ENCODE data around the gene CCN5.
"Not testable (repeated sequence)": the region's sequence is repeated elsewhere in the genome, so short reads cannot be mapped to it uniquely, and the experiment has no call there.

CCN5 gene

DNA sequence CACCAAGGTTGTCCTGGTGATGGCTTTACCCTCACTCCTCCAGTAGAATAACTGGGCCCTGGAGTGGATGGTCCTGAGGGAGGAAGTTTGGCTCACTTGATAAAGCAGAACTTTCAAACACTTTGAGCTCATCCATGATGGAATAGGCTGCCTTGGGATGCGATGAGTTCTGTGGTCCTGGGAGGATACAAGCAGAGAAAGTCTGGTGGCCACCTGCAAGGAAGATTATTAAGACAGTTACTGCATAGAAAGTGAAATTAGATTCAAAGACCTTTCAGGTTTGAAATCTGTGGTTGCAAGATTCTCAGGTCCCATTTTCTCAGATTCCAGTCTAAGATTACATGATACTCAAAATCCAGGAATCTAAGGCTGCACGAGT is 19.9 kb upstream of the CCN5 start:
- DNase-seq: no peak

GRCh38 chr20:44695674-44696300 is 19.4 kb upstream of the CCN5 start:
- no peak for DNase-seq

DNA sequence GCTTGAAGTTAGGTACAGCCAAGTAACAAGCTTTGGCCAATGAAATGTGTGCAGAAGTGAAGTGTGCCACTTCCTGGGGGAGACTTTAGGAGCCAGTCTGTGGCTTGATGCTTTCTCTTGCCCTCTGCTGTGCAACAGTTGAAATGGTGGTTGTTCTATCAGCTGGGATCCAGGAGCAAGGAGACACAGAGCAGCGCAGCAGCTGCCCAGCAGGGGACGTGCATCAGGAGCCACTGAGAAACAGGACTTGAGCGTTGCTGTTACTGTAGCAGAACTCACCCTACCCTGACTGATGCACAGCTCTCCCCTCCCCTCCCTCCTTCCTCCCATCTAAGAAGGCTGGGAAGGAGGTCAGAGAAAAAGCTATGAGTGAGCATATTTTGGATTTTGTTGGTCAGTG is 18.9 kb upstream of the CCN5 start:
- DNase-seq: no peak

DNA sequence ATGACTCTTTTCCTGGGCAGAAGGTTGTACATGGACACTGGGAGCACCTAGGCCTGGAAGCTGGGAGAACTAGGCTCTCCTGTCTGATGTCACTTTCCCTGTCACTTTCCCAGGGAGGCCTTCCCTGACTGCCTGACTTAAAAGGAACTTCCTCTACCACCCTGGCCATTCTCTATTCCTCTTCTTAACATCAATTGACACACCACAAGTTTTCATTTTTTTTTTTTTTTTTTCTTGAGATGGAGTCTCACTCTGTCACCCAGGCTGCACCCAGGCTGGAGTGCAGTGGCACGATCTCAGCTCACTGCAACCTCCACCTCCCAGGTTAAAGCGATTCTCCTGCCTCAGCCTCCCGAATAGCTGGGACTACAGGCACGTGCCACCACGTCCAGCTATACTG is 18.1 kb upstream of the CCN5 start:
- DNase-seq: not testable (repeated sequence)

DNA sequence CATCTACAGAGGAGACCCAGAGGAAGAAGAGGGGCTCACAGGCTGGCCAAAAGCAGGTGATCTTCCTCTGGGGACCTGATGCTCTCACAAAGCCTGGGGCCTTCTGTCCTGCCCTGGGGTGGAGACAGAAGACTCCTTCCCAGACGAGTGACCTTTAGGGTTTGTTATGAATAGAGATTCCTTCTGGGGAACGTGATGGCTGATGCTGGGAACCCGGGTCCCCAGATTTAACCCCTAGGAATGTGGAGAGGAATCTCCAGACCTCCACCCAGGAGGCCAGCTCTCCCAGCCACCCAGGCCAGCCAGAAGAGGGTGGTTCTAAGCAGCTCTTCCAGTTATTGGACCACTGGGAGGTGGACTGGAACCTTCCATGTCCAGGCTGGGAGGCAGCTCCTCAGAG is 16.8 kb upstream of the CCN5 start:
- DNase-seq: no peak

DNA sequence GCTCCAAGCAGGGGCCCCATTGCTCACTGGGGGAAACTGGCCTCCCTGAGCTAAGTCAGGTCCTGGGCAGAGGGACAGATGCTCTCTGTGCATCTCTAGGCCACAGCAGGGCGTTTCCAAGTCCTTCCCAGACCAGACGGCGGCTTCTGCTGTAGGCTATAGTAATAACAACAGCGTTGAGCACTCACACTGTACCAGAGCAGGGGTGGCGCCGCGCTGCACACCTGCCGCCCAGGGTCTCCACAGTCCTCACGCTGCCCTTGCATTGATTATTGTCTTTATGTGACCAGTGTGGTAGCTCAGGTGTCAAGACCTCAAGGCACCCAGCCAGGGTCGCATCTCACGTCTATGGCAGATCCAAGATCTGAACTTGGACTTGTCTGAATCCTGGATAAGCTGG is 14.9 kb upstream of the CCN5 start:
- DNase-seq: no peak

DNA sequence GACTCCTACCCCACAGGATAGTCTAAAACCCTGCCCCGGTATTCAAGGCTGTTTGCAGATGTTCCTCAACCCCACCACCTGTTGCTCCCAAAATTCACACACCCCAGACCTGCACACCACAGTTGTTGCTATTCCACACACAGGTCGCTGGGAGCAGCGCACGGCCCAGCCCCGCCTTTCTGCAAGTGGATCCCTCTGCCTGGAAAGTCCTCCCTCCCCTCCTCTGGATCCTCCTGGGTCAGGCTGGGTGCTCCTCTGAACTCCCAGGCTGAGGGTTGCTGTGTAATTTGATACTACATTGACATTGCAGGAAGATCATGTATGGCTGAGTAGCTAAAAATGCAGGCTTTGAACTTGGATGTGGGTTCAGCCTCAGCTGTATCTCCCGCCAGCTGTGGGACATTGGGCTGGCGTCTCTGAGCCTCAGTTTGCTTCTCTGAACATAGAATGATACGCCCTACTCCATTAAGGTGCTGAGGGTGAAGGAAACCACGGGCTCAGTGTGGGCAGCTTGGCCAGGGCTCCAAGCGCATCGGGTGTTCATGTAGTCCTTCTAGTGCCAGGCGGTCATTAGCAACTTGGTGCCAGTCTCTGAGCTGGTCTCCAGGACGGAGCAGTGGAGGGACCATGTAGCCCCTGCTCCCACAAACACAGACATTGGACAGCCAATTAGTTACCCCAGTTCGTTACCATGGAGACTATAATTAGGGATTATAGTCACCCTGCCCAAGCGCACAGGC is 13.9 kb upstream of the CCN5 start:
- DNase-seq: no peak

- DNase-seq: no peak
Measured at GRCh38 chr20:44701858-44702256, 13.3 kb upstream of the CCN5 start.

DNA sequence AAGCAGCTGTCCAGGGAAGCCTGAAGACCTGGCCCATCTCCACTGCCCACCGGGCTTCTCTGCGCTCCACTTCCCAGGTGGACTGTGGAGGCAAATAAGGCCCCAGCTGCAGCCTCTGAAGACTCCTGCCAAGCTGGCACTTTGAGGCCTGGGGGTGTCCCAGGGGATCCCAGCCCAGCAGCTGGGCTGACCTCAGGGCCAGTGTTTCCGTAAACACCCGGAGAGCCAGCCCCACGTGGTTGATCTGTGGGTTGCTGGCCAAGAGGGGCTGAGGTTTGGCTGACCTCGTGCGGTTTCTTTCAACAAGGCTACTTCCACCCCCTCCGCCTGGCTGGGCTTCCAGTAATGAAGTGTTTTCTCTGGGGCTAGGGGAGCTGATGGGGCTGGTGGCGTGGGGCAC is 12.4 kb upstream of the CCN5 start:
- no peak for DNase-seq

DNA sequence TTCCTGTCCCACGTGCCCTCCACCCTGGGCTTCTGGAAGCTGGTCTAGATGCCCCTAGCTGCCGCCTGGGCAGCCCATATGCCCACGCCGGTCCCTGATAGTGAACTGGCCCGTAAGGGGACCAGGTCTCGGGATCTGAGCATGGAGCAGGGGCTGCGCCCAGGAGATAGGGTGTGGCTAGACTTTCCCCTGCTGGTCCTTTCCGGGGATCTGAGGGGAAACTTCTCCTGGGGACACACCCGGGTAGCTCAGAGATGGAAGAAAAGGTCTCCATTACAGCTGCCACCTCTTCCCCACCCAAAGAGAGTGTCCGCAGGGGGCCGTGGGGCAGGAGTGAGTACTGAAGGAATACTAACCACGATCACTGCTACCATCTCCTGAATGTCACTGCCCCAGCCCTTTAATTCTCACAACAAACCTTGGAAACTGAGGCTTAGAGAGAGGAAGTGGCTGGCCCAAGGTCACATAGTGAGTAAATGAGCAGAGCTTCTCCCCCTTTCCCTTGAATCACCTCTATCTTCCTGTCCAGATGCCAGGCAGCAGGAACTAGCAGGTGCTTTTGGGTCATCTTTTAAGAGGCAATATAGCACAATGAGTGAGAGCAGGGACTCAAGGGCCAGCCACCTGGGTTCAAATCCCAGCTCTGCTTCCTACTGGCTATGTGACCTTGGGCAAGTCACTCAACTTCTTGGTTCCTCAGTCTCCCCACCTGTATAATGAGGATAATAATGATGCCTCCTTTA is 11.8 kb upstream of the CCN5 start:
- DNase-seq: no peak

GRCh38 chr20:44703956-44704488 is 11.1 kb upstream of the CCN5 start:
- no peak for DNase-seq

GRCh38 chr20:44704551-44704971 is 10.6 kb upstream of the CCN5 start:
- no peak for DNase-seq

- DNase-seq: no peak
Measured at GRCh38 chr20:44705364-44706094, 9.6 kb upstream of the CCN5 start.

DNA sequence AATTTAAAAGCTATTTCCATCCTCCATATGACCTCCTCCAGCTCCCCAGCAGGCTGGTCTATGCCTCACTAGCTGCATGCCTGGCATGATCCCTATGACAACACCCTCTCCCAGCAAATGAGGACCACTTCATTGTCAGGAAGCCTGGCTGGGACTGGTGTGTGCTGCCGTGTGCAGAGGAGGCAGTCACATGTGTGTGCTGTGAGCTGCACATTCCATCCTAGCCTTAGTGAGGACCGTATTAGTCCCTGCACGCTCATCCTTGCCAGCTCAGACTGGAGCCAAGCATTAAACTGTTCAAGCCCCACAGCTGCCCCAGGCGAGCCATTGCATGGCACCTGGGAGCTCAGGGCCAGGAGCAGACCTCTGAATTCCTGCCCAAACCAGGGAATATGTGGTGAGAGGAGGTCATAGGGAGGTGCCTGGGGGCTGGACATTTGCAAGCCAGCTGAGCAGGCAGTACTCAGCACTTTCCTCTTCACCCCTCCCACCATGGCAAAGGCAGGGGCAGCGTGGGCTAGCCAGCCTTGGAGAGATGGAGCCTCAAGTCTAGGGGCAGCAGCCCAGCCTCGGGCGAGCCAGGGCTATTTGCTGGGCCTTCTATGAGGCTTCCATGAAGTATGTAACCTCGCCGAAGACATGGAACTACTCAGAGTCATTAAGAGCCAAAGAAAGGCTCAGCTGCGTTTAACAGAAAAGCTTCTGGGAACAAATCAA is 8.7 kb upstream of the CCN5 start:
- no peak for DNase-seq

GRCh38 chr20:44707018-44707579 is 8.1 kb upstream of the CCN5 start:
- no peak for DNase-seq

- no peak for DNase-seq
Measured at GRCh38 chr20:44709380-44709779, 5.8 kb upstream of the CCN5 start.

GRCh38 chr20:44709797-44710196 is 5.4 kb upstream of the CCN5 start:
- DNase-seq: no peak

DNA sequence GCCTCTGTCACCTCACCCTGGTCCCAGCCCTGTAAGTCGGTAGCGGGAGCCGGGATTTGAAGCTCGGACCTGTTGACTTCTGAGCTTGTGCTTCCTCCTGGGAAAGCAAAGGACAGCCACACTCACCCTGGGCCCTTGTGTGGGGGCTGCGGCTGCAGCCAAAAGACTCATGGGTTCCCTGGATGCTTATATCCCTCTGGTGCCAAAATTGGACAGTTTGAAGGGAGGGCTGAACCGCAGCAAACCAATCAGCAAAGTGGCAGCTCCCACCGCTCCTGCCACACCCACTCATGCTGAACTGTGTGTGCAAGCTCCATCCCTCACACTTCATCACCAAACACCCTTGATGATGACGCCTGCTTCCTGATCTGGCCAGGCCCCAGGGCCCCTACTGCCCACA is 3.9 kb upstream of the CCN5 start:
- DNase-seq: no peak

DNA sequence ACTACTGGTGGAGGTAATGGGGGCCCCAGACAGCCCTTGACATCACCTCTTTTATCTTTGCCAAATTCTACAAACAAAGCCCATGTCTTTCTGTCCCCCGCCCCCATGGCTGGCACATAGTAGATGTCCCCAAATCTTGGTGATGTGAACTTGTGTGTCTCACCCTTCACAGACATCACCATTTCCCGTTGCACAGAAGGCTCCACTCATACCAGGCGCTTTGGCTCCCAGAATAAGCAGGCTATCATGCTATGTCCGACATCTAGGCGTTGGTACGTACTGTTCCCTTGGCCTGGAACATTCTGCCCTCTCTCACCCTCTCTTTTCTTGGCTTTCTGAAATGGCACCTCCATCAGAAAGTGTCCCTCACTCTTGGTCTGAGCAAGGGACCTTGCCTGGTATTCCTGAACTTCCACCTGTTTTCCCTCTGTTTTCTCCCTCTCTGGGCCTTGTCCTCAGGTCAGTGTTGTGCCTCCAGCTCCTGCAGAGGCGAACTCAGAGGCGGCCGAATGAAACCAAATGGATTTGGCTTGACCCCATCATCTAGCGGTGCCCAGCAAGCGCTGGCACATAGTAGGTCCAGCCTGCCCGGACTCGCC is 968 bp upstream of the CCN5 start:
- no peak for DNase-seq

GRCh38 chr20:44715499-44716308 is 535 bp downstream of the CCN5 start:
- DNase-seq: no peak
